Erythroblast (primary cell): ENCODE data around the gene TMEM86B.

Experiments used
- DNase-seq, 2 experiments: peaks; one replicate each; lab custom pipeline; 2025; lab: John Stamatoyannopoulos, UW
- GATA1 ChIP-seq: IDR thresholded peaks from 2 replicates; pipeline ENCODE4 v1.6.1; 2011; ENCODE audit warnings: low read depth, mild to moderate bottlenecking, control low read depth, low read length, moderate library complexity
- POLR2A ChIP-seq: IDR thresholded peaks from 2 replicates; pipeline ENCODE4 v1.6.1; 2011; ENCODE audit warnings: mild to moderate bottlenecking, low read length

Gene TMEM86B

GRCh38 chr19:55208880-55209692 is 19.5 kb downstream of the TMEM86B start, which contains the start of gene PTPRH:
PTPRH (minus strand) TSS chr19:55209501; CDS start chr19:55209433, 68 bp downstream.
- no peak for TF ChIP-seq POLR2A
- no peak for TF ChIP-seq GATA1
- no peak for DNase-seq

GRCh38 chr19:55206664-55207500 is 21.7 kb downstream of the TMEM86B start:
- peak; percentile 86 to 93 for DNase-seq
- TF ChIP-seq POLR2A (peak; percentile 27), GATA1 (no peak)

DNA sequence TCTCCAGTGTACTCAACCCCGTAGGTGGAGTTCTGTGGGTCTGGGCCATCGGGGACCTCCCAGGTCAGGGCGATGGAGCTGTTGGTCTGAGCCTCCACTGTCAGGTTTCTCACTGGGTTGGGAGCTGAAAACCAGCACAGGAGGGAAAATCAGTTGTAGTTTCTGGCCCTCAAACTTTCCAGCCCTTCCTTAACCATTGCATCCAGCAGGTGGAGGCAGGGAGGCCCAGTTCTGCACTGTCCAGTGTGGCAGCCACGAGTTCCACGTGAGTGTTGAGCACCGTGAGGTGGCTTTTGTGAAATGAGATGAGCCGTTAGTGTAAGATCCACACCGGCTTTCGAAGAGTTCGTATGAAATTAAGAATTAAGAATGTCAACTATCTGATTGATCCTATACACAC is 26.4 kb downstream of the TMEM86B start:
- peak; percentile 33 to 51 for DNase-seq

GRCh38 chr19:55199620-55200204 is 28.9 kb downstream of the TMEM86B start:
- no peak for DNase-seq
- TF ChIP-seq GATA1 (no peak), POLR2A (no peak)

- no peak for DNase-seq
- no peak for TF ChIP-seq POLR2A
- no peak for TF ChIP-seq GATA1
These were observed 29.9 kb downstream of the TMEM86B start for GRCh38 chr19:55198651-55199050.

DNA sequence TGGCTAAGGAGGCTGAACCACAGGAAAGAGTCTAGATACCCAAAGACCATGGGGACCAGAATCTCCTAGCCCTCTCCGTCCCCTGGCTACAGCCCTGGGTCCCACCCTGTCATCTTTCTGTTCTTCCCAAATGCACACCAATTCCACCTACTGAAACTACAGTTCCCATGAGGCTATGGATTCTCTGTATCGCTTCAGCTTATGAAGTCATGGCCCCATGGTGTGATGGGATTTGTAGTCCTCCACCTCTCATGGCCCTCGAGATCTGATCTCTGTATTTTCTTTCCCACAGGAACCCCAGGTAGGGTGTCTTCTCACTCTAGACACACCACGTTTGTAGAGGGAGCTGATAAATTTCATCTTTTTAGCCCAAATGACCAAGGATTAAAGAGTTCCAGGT is 31.0 kb downstream of the TMEM86B start:
- TF ChIP-seq GATA1 (no peak), POLR2A (no peak)
- peak; percentile 23 to 53 for DNase-seq

DNA sequence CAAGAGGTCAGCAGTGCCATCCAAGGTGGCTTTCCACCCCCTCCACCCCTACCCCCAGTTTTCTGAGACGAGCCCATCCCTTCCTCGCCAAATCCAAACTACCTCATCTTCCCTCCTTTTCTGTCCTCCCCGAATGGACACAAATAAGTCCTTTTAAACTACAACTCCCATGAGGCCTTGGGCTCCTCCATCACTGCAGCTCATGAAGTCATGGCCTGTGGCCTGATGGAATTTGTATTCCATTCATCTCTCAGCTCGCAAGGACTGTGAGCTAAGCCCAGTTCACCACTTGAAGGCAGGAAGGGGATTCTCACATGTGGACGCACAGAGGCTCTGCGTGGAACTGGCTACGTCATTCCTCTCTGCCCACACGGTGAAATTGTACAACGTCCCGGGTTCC is 31.8 kb downstream of the TMEM86B start:
- DNase-seq, result peak in 1 of 2 experiments; percentile 15
- TF ChIP-seq GATA1 (no peak), POLR2A (no peak)

GRCh38 chr19:55193481-55193880 is 35.1 kb downstream of the TMEM86B start:
- TF ChIP-seq POLR2A (no peak), GATA1 (no peak)
- DNase-seq, result no peak

DNA sequence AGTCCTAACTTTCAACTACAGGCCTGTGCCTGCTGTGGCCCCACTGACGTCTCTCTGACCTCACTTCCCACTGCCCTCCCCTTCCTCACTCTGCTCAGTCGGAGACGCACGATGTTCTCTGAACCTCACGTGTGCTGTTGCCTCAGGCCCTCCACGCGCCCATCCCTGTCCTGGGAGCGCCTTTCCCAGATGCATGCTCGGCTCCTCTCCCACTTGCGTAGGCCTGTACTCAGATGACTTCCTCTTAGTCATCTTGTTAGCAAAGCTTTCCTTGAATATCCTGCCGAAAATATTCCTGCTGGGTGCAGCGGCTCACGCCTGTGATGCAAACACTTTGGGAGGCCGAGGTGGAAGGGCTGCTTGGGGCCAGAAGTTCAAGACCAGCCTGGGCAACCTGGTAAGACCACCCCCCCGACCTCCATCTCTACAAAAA is 39.1 kb downstream of the TMEM86B start:
- no peak for DNase-seq
- TF ChIP-seq POLR2A, result no peak
- no peak for TF ChIP-seq GATA1

DNA sequence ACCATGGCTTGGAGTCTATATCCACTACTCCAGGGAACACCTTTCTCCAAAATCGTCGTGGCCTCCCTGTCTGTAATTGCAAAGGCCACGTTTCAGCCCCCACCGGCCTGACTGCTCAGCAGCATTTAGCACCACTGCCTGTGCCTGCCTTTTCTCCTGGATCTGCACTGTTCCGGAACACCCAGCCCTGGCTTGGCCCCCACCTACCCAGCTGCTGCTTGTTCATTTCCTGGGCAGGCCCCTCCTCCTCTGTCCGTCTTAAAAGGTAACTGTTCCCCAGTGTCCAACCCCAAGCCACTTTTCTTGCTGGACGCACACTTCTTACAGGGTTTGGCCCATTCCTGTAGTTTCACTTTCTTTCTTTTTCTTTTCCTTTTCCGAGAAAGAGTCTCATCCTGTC is 39.9 kb downstream of the TMEM86B start:
- no peak for DNase-seq
- TF ChIP-seq POLR2A (no peak), GATA1 (no peak)

- TF ChIP-seq GATA1 (no peak), POLR2A (no peak)
- no peak for DNase-seq
These were observed 42.5 kb downstream of the TMEM86B start for GRCh38 chr19:55186080-55186479.

- no peak for DNase-seq
- TF ChIP-seq POLR2A (no peak), GATA1 (no peak)
These were observed 46.8 kb downstream of the TMEM86B start for GRCh38 chr19:55181740-55182139.

GRCh38 chr19:55179606-55180484 is 48.7 kb downstream of the TMEM86B start, which contains the start of gene SYT5:
SYT5 (minus strand) TSS chr19:55180289; CDS start chr19:55179041, 1,248 bp downstream.
- peak; percentile 59 to 79 for DNase-seq

More at GRCh38 chr19:55179606-55180484, 48.7 kb downstream of the TMEM86B start, which contains the start of gene SYT5:
- no peak for TF ChIP-seq POLR2A
- no peak for TF ChIP-seq GATA1
